Epithelial cell of esophagus (primary cell): ENCODE measurements around the gene FKBP15.
A peak's percentile ranks its signal among the peaks of the same experiment; 100 is the strongest.

ENCODE experiments used
- DNase-seq: peaks from one replicate; pipeline ENCODE4 v3.0.0; 2010; ENCODE audit warnings: low read depth
- H3K4me3 ChIP-seq: 2 replicates; pipeline ENCODE4 v1.5.1; 2011; ENCODE audit warnings: mild to moderate bottlenecking, low read length, control low read depth
- TF ChIP-seq, protein P1 (sequence below): IDR thresholded peaks from 2 replicates; pipeline ENCODE4 v1.5.1; 2011; ENCODE audit warnings: low read depth, mild to moderate bottlenecking, low read length, control low read depth, inconsistent platforms; ENCODE audit not compliant: insufficient read depth; ENCODE audit errors: missing control alignments

The FKBP15 gene

DNA sequence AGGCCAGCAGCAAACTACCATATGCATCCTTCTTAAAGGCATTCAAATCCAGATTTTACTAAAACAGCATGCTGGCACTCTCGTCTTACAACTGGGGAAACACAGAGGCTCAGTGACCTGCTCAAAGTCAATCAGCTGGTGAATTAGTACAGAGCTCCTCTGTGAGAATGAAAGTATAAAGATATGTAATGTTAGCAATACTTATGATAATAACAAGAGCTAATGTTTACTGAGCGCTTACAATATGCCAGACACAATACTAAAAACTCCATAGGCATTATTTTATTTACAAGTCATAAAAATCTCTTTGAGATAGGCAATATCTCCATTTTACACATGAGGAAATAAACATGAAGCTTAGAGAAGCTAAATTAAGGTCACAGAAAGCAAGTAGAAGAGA, 28.6 kb downstream of the FKBP15 start:
- TF ChIP-seq, protein P1, sequence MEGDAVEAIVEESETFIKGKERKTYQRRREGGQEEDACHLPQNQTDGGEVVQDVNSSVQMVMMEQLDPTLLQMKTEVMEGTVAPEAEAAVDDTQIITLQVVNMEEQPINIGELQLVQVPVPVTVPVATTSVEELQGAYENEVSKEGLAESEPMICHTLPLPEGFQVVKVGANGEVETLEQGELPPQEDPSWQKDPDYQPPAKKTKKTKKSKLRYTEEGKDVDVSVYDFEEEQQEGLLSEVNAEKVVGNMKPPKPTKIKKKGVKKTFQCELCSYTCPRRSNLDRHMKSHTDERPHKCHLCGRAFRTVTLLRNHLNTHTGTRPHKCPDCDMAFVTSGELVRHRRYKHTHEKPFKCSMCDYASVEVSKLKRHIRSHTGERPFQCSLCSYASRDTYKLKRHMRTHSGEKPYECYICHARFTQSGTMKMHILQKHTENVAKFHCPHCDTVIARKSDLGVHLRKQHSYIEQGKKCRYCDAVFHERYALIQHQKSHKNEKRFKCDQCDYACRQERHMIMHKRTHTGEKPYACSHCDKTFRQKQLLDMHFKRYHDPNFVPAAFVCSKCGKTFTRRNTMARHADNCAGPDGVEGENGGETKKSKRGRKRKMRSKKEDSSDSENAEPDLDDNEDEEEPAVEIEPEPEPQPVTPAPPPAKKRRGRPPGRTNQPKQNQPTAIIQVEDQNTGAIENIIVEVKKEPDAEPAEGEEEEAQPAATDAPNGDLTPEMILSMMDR = no peak
- DNase-seq = no peak
- no peak overlapping the region for H3K4me3 ChIP-seq

DNA sequence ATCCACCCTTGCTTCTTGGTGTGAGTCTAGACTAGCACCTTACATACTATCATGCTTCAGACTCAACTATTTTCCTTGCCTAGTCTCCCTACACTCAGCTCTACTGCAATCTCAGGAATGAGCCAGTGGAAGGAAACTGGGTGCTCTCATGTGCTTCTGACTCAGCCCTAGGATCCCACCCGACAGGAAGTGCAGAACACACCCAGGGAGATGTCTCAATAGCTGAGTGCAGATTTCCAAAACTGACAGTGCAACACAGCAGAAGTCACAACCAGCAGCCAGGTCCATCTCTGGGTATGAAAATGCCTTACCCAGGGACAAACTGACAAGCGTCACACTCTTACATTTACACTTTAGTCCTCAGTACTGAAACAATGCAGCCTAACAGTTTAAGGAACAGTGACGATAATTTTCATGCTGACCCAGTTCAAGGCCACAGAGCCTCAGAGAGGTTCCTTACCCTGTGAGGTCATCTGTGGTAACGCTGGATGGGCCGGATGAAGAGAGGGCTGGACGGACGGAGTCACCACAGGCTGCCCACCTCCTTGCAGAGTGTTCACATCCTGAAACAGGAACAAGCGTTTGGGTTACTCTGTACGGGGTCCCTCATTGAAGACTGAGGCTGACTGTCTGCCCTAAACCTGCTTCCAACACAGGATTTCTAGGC, 33.0 kb downstream of the FKBP15 start:
- DNase-seq = peak; percentile 98
- TF ChIP-seq, protein P1 = no peak
- no peak overlapping the region for H3K4me3 ChIP-seq

DNA sequence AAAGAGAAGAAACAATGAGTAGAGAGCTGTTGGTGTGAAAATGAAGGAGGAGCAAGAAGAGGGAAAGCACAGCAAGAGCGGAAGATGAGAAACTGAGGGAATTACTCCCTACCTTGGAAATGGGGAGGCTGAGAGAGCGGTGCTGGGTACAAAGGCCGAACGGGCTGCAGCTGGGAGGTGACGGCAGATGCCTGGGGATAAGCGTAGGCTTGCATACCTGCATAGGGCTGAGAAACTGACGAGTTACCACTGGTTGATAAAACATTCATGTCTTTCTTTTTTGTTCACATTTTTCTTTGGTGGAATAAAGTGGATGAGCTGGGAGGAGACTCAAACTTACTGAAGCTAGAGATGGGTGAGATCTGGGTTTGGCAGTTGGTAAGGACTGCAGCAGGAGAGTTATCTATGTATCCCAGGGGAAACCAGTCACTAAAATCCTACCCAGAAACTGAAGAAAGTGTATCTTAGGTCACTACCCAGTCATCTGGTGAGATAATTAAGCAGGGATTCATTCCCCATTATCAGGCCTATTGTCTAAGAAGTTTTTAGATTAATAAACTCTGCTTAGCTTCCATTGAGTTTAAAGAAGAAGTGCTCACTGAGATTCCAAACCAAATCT, 34.8 kb downstream of the FKBP15 start:
- peak; percentile 8 for DNase-seq
- TF ChIP-seq, protein P1 = no peak
- no peak overlapping the region for H3K4me3 ChIP-seq

DNA sequence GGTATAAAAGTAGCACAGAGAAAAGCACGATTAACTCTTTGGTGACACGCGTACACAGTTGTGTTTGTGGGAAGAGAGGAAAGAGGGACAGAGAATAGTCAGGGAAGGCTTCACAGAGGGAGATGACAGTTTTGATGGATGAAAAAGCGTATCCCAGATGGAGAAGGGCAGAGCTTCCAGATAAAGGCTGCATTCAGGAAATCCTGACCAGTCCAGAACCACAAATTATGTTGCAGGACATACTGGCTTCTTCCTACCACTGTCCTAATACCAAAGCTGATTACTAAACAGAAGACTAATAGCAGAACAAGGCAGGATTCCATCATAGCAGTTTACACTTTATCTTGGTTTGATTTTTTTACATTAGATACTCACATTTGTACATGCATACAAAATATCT, 35.8 kb downstream of the FKBP15 start:
- TF ChIP-seq, protein P1 = no peak
- H3K4me3 ChIP-seq = no peak overlapping the region
- DNase-seq = no peak

DNA sequence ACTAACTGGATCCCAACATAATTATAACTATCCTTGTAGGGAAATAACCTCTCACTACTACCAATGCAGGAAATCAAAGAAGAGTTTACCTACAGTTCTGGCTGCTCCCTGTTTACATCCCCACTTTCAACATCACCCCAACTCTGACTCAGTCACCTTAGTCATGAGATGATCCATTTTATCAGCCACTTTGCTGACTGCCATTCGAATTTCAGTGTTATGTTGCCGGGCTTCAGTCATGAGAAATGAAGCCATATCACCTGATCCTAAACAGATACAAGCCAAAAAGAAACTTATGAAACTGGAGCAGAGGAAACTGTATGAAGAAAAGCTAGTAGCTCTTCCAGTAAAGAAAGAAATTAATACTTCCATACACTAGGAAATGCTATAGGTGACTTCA, 36.5 kb downstream of the FKBP15 start:
- peak; percentile 94 for DNase-seq
- no peak overlapping the region for H3K4me3 ChIP-seq
- TF ChIP-seq, protein P1 = no peak

DNA sequence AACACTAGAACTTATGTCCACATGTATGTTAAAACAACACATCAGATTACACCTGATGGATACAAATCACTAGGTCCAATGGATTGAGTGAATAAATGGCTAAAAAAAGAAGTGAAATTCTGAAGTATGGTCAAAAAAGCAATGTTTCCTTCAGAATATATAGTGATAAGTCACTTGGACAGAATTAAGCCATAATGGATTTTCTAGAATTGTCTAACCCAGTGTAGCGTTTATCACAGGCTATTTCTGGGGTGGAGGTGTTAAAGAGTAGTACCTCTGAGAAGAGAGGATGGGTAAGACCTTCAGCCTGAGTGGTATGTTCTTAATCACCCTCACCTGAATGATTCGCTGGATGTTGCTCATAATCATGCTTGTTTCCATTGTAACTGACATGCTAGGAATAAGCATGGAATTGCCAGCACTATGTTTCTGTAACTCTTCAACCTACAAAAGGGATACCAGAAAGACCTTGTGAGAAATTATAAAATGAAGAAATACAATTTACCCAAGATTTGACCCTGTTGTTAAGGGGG, 37.1 kb downstream of the FKBP15 start:
- TF ChIP-seq, protein P1 = no peak
- DNase-seq = peak; percentile 55
- H3K4me3 ChIP-seq = no peak overlapping the region
